ENCODE measurements around the gene CLDN24.

DNA sequence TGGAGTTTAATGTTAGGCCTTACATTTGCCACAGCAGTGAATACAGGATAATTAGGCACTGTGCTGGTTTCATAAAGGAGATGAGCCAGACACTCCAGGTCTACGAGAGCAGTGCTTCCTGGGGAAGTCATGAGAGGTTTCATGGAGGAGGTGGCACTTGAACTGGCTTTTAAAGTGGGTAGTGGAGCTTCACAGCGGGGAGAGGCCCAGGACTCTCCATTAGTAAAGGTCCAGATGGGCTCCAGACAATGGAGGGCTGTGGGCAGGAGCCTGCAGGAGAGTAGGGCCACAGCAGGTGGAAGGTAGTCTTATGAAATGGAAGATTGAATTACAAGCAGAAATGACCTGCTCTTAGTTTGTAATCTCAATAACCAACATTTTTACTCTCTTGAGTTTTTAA is 31.2 kb downstream of the CLDN24 start:
- TF ChIP-seq, protein P1, sequence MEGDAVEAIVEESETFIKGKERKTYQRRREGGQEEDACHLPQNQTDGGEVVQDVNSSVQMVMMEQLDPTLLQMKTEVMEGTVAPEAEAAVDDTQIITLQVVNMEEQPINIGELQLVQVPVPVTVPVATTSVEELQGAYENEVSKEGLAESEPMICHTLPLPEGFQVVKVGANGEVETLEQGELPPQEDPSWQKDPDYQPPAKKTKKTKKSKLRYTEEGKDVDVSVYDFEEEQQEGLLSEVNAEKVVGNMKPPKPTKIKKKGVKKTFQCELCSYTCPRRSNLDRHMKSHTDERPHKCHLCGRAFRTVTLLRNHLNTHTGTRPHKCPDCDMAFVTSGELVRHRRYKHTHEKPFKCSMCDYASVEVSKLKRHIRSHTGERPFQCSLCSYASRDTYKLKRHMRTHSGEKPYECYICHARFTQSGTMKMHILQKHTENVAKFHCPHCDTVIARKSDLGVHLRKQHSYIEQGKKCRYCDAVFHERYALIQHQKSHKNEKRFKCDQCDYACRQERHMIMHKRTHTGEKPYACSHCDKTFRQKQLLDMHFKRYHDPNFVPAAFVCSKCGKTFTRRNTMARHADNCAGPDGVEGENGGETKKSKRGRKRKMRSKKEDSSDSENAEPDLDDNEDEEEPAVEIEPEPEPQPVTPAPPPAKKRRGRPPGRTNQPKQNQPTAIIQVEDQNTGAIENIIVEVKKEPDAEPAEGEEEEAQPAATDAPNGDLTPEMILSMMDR (IDR thresholded peaks at IDR 0.05; ENCODE audit: low read depth, low read length): no peak
- TF ChIP-seq MYC (IDR thresholded peaks at IDR 0.05; ENCODE audit: low read depth, low read length) (no peak), POLR2A (IDR thresholded peaks at IDR 0.05; ENCODE audit: extremely low read depth, insufficient read length) (no peak)
- TF ChIP-seq, protein P2, sequence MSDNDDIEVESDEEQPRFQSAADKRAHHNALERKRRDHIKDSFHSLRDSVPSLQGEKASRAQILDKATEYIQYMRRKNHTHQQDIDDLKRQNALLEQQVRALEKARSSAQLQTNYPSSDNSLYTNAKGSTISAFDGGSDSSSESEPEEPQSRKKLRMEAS (IDR thresholded peaks at IDR 0.05; ENCODE audit: low read depth, low read length): no peak
